ENCODE results near the gene PCNX2.

- TF ChIP-seq E2F1 (CRISPR knock-in tag; IDR thresholded peaks at IDR 0.05) (no peak), CBFB (CRISPR knock-in tag; IDR thresholded peaks at IDR 0.05; ENCODE audit: low read depth) (no peak), NFYB (CRISPR knock-in tag; conservative IDR thresholded peaks at IDR 0.05; ENCODE audit: low read depth) (no peak), CREM (CRISPR knock-in tag; IDR thresholded peaks at IDR 0.05) (no peak), ESRRA (CRISPR knock-in tag; IDR thresholded peaks at IDR 0.05; ENCODE audit: borderline replicate concordance) (no peak), CTCF (IDR thresholded peaks at IDR 0.05) (no peak), USF2 (CRISPR knock-in tag; IDR thresholded peaks at IDR 0.05) (peak; percentile 18; the same call in 1 of the 2 replicates), MAX (CRISPR knock-in tag; IDR thresholded peaks at IDR 0.05) (no peak)
Observed at GRCh38 chr1:233088613-233089012, 206.9 kb downstream of the PCNX2 start.

All from WTC11 (cell line).